Measurements from ENCODE around the gene FLOT2.
"Not testable (repeated sequence)": the region's sequence is repeated elsewhere in the genome, so short reads cannot be mapped to it uniquely, and the experiment has no call there.

FLOT2 gene

DNA sequence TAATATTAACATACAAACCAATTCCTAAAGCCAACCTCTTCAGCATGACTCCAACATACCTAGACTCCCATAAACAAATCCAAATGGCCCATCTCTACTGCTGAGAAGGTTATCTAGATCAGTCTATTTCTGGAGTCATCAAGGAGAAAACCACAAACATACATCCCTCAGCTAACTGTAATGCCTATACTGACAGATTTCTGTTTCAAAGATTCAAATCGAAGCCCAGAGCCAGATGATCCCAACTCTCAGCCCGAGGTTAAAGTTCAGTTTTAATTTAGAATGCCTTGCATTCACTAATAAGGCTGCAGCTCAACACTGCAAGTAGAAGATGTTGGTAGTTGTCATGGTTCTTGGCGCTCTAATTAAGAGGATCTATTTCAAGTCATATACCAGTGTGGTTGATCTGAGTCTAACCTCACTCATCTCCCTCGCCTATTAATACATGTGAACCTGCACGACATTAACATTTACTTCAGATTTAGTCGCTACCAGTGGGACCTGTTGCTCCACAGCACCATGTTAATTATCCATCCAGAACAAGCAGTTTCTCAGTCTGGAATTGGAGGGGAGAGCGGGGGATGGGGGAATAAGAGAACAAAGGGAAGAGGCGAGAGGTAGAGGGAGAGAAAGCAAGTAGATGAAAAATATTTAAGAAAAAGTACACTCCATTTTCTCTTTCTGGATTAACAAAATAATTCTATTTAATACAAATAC is 38.4 kb upstream of the FLOT2 start:
- H4K20me1 ChIP-seq (ENCODE audit: insufficient read depth, low read length) = peaks cover 80% of the 10 kb centered on the region

DNA sequence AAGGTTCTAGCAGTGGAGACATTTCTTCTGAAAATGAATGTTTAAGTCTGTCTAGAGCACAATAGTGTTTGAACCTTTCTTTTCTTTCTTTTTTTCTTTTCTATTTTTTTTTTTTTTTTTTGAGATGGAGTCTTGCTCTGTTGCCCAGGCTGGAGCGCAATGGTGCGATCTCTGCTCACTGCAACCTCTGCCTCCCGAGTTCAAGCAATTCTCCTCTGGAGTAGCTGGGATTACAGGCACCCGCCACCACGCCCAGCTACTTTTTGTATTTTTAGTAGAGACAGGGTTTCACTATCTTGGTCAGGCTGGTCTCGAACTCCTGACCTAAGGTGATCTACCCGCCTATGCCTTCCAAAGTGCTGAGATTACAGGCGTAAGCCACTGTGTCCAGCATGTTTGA is 37.0 kb upstream of the FLOT2 start:
- not testable (repeated sequence) for H3K4me2 ChIP-seq (ENCODE audit: insufficient read depth, low read length); H3K9me3 ChIP-seq (ENCODE audit: insufficient read depth, low read length, severe bottlenecking); H3K9ac ChIP-seq (ENCODE audit: low read depth, low read length); DNase-seq; H3K27ac ChIP-seq (ENCODE audit: low read length); H2AFZ ChIP-seq (ENCODE audit: low read depth, low read length); H3K4me3 ChIP-seq (ENCODE audit: low read depth in 1 of 2, low read length in 2 of 2); ATAC-seq (ENCODE audit: insufficient read depth, low read depth); H3K27me3 ChIP-seq (ENCODE audit: insufficient read depth, low read length, poor library complexity); H3K4me1 ChIP-seq (ENCODE audit: insufficient read depth, low read length)
- peaks cover 41% of the 10 kb centered on the region for H3K36me3 ChIP-seq (ENCODE audit: insufficient read depth, low read length)
- H3K79me2 ChIP-seq (ENCODE audit: insufficient read depth, low read length) = peaks cover 100% of the 10 kb centered on the region
- peaks cover 81% of the 10 kb centered on the region for H4K20me1 ChIP-seq (ENCODE audit: insufficient read depth, low read length)

More for the DNA sequence above, 38.4 kb upstream of the FLOT2 start:
- Histone ChIP-seq H3K27me3 (ENCODE audit: insufficient read depth, low read length, poor library complexity) (no peaks in the 10 kb centered on the region), H3K27ac (ENCODE audit: low read length) (no peak overlapping the region), H3K4me2 (ENCODE audit: insufficient read depth, low read length) (no peak overlapping the region), H3K79me2 (ENCODE audit: insufficient read depth, low read length) (peaks cover 100% of the 10 kb centered on the region), H3K9ac (ENCODE audit: low read depth, low read length) (no peak overlapping the region), H3K9me3 (ENCODE audit: insufficient read depth, low read length, severe bottlenecking) (no peaks in the 10 kb centered on the region), H3K4me3 (ENCODE audit: low read depth in 1 of 2, low read length in 2 of 2) (no peak overlapping the region), H3K4me1 (ENCODE audit: insufficient read depth, low read length) (no peaks in the 10 kb centered on the region), H2AFZ (ENCODE audit: low read depth, low read length) (no peak overlapping the region), H3K36me3 (ENCODE audit: insufficient read depth, low read length) (peaks cover 48% of the 10 kb centered on the region)
- ATAC-seq (ENCODE audit: insufficient read depth, low read depth) (no peak), DNase-seq (no peak)
- TF ChIP-seq EZH2 (IDR thresholded peaks at IDR 0.05; ENCODE audit: borderline replicate concordance, low read depth, low read length, severe bottlenecking) = no peak
- TF ChIP-seq, protein P1, sequence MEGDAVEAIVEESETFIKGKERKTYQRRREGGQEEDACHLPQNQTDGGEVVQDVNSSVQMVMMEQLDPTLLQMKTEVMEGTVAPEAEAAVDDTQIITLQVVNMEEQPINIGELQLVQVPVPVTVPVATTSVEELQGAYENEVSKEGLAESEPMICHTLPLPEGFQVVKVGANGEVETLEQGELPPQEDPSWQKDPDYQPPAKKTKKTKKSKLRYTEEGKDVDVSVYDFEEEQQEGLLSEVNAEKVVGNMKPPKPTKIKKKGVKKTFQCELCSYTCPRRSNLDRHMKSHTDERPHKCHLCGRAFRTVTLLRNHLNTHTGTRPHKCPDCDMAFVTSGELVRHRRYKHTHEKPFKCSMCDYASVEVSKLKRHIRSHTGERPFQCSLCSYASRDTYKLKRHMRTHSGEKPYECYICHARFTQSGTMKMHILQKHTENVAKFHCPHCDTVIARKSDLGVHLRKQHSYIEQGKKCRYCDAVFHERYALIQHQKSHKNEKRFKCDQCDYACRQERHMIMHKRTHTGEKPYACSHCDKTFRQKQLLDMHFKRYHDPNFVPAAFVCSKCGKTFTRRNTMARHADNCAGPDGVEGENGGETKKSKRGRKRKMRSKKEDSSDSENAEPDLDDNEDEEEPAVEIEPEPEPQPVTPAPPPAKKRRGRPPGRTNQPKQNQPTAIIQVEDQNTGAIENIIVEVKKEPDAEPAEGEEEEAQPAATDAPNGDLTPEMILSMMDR (IDR thresholded peaks at IDR 0.05; ENCODE audit: borderline replicate concordance, extremely low read depth, low read length, poor library complexity, severe bottlenecking) = no peak

DNA sequence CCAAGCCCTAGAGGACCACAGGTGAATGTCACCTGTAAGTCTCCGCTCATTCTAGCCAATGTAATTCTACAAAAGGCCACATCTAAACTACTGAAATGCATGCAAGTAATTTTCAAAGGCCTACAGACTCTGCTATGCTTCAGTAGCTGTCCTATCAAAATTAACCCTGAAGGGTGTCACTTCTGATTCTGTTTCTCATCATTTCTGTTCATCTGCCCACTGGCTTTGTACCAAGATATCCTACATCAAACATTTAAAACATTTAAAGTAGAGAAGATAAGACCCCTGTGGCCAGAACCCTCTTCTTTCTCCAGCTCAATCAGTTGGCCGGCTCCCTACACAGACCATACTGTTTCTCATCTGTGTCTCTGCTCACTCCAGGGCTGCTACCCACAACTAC is 32.3 kb upstream of the FLOT2 start:
- peaks cover 27% of the 10 kb centered on the region for H3K4me1 ChIP-seq (ENCODE audit: insufficient read depth, low read length)
- H3K4me2 ChIP-seq (ENCODE audit: insufficient read depth, low read length) = no peak overlapping the region
- no peaks in the 10 kb centered on the region for H3K9me3 ChIP-seq (ENCODE audit: insufficient read depth, low read length, severe bottlenecking)
- no peak overlapping the region for H2AFZ ChIP-seq (ENCODE audit: low read depth, low read length)
- no peak for DNase-seq
- H3K4me3 ChIP-seq (ENCODE audit: low read depth in 1 of 2, low read length in 2 of 2) = no peak overlapping the region
- H3K27me3 ChIP-seq (ENCODE audit: insufficient read depth, low read length, poor library complexity) = no peaks in the 10 kb centered on the region
- H3K9ac ChIP-seq (ENCODE audit: low read depth, low read length) = no peak overlapping the region
- H3K79me2 ChIP-seq (ENCODE audit: insufficient read depth, low read length) = peaks cover 99% of the 10 kb centered on the region
- H3K36me3 ChIP-seq (ENCODE audit: insufficient read depth, low read length) = peaks cover 42% of the 10 kb centered on the region
- H3K27ac ChIP-seq (ENCODE audit: low read length) = no peak overlapping the region
- TF ChIP-seq, protein P1 (IDR thresholded peaks at IDR 0.05; ENCODE audit: borderline replicate concordance, extremely low read depth, low read length, poor library complexity, severe bottlenecking) = no peak
- TF ChIP-seq EZH2 (IDR thresholded peaks at IDR 0.05; ENCODE audit: borderline replicate concordance, low read depth, low read length, severe bottlenecking) = no peak
- peaks cover 79% of the 10 kb centered on the region for H4K20me1 ChIP-seq (ENCODE audit: insufficient read depth, low read length)
- no peak for ATAC-seq (ENCODE audit: insufficient read depth, low read depth)

DNA sequence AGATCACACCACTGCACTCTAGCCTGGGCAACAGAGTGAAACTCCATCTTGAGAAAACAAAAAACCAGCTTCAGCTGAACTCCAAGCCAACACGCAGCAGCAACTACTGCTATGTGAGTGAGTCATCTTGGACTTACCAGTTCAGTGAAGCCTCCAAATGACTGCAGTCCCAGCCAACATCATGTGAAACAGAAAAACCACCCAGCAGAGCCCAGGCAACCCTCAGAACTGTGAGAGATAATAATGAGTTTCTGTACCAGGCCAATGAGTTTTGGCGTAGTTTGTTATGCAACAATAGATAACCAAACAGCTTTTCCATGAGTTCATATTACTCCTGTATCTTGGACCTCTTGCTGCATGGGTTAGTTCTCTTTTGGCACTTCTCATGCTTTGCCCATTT is 30.5 kb upstream of the FLOT2 start:
- Histone ChIP-seq H3K27me3 (ENCODE audit: insufficient read depth, low read length, poor library complexity) (no peaks in the 10 kb centered on the region), H3K9me3 (ENCODE audit: insufficient read depth, low read length, severe bottlenecking) (no peaks in the 10 kb centered on the region), H3K9ac (ENCODE audit: low read depth, low read length) (no peak overlapping the region), H3K4me3 (ENCODE audit: low read depth in 1 of 2, low read length in 2 of 2) (no peak overlapping the region), H3K27ac (ENCODE audit: low read length) (no peak overlapping the region), H3K4me1 (ENCODE audit: insufficient read depth, low read length) (peaks cover 27% of the 10 kb centered on the region), H3K4me2 (ENCODE audit: insufficient read depth, low read length) (no peak overlapping the region), H2AFZ (ENCODE audit: low read depth, low read length) (no peak overlapping the region), H3K36me3 (ENCODE audit: insufficient read depth, low read length) (peaks cover 56% of the 10 kb centered on the region), H3K79me2 (ENCODE audit: insufficient read depth, low read length) (peaks cover 92% of the 10 kb centered on the region), H4K20me1 (ENCODE audit: insufficient read depth, low read length) (peaks cover 77% of the 10 kb centered on the region)
- DNase-seq (no peak), ATAC-seq (ENCODE audit: insufficient read depth, low read depth) (0 out of 3 replicates have a peak, but pooled peaks have one; percentile 13)
- TF ChIP-seq, protein P1 (IDR thresholded peaks at IDR 0.05; ENCODE audit: borderline replicate concordance, extremely low read depth, low read length, poor library complexity, severe bottlenecking) = no peak
- no peak for TF ChIP-seq EZH2 (IDR thresholded peaks at IDR 0.05; ENCODE audit: borderline replicate concordance, low read depth, low read length, severe bottlenecking)
